Nucleus accumbens (tissue), 56 donors: ENCODE data around the gene SMAD6.
A peak's percentile ranks its signal among the peaks of the same experiment; 100 is the strongest.

Source experiments
- DNase-seq, 56 donors: peaks; one replicate each; lab custom pipeline; 2025; lab: John Stamatoyannopoulos, UW

The SMAD6 gene

DNA sequence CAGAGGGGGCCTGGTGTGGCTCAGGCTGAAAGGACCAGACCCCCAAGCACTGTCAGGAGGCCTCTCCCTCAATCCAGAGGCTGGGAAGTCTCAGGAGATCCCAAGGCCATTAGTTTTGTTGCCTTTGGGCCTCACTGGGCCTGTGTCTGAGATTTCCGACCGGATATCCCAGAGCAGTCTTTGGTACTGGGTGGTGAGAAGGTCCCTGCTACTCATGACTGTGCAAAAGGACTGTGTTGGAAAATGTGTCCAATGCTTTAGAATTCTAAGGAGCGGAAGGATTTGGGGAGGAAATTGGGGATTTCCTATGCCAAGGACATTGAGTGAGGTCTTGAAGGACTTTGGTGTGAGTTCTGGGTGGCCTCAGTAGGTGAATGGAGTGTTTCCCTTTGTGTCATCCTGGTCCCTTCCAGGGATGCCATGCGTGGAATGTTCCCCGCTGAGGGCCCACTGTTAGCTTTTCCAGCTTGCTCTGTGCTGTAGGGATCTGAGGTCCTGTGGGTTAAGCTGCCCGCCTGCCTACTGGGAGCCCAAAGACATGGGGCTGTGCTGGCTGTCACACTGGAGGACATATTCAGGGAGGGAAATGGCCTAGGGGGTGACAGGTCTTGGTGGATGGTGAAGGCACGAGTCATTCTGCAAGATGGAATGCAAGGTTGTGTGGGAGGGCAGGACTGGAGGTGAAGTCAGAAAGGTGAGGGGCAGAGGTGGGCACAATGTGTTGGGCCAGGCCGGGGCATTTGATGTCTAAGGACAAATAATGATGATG is 16.4 kb downstream of the SMAD6 start:
- DNase-seq = no peak

DNA sequence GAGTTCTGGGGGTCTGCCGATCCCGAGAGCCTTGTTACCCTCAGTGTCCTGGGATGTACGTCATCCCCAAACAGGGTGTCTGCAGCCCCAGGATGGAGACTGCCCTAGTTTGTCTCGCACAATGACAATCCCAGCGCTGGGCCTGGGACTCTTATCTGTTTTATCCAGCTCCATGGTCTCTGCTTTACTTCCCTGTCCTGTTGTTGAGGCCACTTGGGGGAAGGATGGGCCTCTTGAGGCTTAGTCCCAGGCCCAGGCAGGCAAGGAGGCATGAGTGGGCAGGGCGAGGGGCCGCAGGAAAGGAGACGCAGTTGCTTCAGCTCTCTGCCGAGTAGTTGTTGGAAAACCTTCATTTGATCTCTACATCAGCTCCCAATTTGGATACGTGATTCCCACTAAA is 17.4 kb downstream of the SMAD6 start:
- no peak for DNase-seq

DNA sequence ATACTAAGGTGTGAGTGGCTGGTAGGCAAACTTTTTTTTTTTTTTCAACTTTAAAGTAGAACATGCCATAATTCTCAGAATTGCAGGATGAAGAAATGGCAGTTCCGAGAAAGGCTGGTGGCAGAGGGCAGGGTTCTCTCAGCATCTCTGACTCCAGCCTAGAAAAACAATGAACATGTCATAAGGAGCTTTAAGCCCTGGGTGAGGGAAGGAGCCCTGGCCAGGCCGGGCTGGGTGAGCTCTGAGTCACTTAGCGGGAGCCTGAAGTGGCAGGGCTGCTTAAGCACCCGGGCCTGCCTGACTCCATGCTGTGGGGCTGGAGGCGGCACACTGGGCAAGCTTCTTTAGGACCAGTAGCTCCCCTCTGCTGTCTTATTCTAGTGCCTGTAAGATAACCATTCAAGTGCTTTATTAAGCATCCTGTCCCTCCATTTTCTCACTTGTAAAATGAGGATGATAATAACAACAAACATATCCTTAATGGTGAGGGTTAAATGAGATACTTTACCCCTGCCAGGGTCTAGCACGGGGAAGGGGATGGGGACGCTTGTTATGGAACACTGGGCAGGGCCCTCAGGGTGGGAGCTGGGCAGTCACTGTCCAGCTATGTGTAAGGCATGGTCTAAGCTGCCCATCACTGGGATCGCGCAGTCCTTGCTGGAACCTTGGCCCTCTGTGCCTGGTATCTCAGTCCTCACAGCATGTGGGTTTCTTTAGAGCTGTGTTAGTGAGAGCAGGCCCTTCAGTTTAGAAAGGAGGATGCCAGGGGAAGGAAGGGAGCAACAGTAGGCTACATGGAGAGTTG is 18.4 kb downstream of the SMAD6 start:
- DNase-seq = no peak

DNA sequence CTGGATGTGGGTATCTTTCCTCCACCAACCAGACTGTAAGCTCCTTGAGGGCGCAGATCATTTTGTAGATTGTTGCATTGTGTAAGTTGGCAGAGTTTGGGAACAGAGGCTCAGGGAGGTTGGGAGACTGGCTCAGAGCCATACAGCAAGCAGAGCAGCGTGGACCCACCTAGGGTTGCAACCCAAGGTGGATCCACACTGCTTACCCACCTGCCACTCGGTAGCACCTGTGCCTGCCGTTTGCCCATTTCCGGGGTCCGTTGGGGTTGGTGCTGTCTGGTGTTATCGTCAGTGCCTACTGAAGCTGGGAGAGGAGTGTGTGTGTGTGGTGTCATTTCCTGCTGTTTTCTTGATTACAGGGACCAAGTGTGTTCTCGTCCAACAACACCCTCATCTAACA is 19.0 kb downstream of the SMAD6 start:
- DNase-seq = no peak

DNA sequence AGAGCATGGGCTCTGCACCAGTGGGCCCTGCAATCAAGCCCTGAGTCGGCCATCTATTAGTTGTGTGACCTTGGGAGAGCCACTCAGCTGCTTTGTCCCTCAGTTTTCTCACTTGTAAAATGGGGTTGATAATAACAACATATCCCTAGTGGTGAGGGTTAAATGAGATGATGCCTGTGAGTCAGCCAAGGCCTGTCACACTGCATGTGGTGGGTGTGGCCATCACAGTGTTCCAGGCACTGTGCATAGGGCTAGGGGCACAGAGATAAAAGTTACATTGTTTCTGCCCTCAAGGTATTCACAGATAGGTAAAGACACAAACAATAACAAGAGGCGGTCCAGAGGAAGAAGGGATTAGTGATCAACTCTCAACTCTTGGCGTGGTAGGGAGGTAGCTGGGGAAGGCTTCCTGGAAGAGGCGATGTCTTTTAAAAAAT is 19.5 kb downstream of the SMAD6 start:
- DNase-seq = no peak

DNA sequence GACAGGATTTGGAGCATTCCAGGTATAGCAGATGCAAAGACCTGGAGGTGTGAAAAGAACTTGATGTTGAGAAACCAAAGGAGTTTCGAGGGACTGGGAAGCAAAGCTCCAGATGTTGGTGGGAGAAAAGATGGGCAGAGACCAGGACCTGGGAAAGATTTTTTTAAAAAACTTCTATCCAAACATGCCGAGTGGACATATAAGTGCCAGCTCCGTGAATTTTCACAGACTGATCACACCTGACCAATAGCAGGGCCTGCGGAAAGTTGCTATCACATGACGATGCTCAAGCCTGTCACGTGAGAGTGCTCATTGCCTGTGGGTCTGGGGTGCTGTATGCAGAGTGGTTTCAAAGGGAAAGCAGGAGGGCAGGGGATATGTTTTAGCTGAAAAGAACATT is 19.9 kb downstream of the SMAD6 start:
- no peak for DNase-seq

DNA sequence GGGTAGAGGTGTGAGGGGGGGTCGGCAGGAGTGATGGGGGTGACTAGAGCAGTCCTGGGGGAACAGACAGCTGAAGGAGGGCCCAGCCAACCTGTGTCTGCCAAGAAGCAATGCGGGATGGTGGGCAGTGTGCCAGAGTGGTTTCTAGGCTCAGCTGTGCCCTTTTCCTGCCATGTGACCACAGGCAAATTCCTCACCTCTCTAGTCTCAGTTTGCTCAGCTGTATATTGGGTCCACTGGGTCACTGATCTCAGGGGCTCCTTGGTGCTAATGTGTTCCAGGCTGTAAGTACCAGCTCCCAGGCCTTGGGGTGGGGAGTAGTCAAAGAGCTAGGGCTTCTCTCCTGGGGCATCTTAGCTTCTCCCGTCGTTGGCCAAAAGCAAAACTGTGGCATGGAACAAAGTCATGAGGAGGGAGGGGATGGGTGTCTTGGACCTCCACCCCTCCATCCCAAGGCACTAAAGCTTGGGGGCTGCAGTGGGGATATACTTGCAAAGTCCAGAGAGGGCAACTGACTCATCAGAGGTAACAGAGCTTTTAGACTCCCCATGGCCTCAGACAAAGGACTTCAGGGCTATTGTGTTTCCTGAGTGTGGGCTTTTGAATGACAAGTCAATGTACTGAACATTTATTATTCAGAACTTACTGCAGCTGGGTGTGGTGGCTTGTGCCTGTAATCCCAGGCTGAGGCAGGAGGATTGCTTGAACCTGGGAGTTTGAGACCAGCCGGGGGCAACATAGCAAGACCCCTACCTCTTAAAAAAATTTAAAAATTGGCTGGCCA is 20.9 kb downstream of the SMAD6 start:
- DNase-seq = no peak

DNA sequence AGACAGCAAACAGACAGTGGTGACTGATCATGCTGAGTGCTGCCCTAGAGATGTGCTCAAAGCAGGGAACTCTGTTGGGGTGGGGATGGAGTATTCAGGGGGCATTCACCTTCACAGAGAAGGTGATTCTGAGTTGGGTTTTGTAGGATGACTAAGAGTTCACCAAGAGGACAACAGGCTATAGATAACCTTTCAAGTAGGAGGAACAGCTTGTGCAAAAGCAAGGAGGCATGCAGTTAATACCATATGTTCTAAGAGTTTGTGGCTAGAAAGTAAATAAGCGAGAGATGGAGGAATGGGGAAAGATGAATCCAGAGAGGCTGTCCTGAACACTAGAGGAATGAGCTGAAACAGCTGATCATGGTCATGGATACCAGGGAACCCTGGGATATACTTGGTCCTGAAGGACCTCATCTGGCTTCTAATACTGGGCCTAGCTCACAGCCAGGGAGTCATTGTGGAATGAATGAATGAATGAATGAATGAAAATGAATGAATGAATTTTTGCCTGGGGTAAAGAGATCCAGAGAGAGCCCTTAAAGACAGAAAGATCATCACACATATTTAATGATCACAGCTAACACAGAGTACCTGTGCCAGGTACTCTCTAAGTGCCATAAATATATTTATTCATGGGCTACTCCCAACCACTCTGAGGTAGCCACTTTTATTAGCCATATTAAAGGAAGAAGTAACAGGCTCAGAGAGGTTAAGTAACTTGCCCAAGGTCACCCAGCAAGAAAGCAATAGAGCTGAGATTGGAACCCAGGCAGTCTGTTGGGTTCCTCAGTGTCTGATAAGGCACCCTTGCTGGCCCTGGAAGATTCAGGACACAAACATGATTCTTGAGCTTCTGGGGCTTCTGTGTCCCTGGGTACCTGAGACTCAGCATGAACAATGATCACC is 22.0 kb downstream of the SMAD6 start:
- no peak for DNase-seq

DNA sequence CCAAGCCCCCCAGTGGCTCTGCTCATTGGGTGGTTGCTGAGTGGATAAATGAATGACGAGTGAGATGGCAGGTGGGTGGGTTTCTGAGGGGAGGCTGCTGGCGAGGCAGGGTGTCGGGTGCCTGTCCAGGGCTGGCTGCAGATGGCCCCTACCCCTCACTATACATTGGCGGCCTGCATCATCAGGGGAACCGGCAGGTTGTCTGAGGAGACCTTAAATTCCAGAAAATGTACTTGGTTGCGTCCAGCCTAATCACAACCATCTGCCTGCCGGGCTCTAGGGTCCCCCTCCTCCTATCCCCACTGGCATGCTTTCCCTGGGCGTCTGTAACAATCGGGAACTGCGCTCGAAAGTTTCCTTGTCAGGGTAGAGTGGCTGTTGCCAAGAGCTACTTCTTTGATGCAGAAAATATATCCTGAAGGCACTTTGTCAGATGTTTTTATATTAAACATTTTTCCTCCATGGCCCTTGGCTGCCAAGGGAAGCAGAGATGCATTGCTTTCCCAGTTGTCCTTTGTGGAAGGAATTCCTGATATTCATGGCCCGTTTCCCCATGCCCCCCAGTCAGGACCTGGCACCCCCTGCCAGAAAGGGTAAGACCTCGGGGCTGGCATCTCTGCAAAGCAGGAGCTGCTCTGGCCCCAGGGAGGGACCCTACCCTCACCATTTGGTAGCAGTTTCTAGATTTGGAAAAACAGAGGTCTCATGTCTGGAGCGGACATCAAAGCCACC is 22.9 kb downstream of the SMAD6 start:
- no peak for DNase-seq

DNA sequence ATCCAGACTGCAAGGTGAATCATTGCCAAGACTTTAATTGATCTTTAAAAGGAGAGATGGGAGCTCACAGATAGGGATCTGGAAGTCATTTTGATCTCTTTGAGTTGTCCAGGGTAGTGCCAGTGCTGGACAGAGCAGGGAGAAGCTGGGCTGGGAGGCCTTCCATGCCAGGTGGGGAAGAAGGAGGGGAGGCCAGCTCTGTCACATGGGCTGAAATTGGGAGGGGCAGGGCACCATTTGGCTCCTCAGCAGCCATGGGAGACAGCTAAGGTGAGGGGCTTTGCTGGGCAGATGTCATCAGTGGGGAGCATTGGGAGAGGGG is 23.4 kb downstream of the SMAD6 start:
- no peak for DNase-seq

DNA sequence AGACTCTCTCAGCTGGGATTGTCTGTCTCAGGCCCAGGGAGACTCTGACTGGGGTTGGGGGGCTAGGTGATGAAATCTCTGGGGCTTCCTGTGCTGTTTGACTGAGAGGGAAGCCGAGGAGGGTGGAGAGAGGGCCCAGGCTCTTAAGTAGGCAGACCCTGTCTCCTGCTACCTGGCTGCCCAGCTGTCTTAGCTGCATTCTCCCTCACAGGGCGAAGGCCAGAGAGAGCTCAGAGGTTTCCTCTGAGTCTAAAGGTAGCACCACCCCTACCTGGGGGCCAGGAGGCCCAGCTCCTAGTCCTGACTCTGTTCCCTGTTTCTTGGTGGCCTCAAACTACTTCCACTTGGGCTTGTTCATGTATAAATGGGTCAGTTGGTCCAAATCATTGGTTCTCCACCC is 24.4 kb downstream of the SMAD6 start:
- no peak for DNase-seq

DNA sequence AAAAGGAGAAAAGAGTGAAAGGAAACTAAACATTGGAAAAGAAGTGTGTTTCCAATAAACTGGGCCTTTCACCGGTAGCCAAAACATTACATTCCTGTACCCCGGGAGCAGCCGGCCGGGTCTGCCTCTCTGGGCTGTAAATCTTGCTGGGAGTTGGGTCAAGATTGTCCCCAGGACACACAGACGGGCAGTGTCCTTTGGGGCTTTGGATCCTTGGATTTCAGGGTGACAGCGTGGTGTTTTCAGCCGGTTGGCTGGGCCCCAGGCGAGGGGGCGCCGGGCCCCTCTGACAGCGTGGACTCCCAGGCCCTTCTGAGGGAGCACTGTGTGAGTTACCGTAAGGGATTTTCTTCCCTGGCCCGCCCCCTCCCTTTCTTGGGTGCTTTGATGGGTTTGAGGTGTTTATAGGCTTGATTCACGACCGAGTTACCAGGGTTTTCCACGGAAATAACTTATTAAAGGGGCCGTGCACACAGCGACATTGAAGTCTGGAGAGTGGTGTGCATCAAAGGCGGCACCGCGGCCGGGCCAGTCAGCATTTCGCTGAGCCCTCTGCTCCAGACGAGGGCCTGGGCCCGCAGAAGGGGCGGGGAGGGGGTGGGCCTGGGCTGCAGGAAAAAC is 27.4 kb downstream of the SMAD6 start:
- DNase-seq = peak in 6 of 56 donors; percentile 4 to 33 (median 12)

DNA sequence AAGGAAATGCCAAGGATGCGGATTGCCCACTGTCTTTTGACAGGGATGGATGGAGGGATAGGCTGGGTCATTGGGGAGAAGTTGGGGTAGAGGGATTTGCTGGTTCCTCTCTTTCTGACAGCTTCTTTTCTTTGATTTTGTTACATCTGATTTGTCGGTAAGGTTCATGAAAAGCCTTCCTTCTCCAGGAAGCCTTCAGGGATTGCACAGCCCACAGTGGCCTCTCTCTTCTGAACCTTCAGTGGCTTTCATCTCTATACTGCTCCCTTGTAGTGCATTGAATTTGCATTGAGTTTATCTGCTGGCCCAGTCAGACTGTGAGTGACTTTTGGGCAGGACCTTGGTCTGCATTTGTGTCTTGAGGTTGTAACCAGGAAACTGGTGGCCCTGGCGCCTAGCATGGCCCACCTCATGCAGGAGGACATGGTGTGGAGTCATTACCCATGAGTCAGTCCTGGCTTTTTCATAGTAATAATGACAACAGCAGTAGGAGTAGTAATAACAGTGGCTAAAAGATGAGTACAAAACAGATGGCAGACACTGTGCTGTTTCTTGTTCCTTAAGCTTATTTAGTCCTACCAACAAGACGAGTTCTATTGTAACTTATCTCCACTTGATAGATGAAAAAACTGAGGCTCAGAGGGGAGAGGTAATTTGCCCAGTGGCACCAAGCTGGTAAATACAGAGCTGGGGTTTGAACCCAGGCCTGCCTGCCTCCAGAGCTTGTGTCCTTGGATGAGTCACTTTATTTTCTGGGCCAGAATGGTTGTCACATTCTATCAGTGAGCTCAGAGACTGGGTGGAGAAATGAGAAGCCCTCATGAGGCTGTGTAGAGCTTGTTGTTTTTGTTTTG is 28.4 kb downstream of the SMAD6 start:
- DNase-seq = no peak

DNA sequence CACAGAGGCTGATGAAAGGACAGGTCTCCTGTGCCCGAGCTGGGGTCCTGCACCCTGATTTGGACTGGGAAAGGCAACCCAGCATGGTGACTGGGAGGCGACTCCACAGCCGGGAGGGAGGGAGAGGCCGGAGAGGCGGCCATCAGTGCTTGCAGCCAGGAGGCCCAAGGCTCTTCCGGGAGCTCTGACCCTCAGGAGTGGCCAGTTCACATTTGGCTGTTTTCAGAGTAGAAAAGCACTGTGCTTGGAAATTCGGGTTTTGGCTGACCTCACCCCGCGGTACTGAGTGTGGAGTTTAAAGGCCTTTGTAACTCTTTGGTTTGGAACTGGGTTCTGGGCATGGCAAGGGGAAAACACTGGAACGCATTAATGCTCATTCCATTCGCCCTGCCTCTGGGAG is 31.9 kb downstream of the SMAD6 start:
- DNase-seq = peak in 26 of 56 donors; percentile 12 to 67 (median 32)

DNA sequence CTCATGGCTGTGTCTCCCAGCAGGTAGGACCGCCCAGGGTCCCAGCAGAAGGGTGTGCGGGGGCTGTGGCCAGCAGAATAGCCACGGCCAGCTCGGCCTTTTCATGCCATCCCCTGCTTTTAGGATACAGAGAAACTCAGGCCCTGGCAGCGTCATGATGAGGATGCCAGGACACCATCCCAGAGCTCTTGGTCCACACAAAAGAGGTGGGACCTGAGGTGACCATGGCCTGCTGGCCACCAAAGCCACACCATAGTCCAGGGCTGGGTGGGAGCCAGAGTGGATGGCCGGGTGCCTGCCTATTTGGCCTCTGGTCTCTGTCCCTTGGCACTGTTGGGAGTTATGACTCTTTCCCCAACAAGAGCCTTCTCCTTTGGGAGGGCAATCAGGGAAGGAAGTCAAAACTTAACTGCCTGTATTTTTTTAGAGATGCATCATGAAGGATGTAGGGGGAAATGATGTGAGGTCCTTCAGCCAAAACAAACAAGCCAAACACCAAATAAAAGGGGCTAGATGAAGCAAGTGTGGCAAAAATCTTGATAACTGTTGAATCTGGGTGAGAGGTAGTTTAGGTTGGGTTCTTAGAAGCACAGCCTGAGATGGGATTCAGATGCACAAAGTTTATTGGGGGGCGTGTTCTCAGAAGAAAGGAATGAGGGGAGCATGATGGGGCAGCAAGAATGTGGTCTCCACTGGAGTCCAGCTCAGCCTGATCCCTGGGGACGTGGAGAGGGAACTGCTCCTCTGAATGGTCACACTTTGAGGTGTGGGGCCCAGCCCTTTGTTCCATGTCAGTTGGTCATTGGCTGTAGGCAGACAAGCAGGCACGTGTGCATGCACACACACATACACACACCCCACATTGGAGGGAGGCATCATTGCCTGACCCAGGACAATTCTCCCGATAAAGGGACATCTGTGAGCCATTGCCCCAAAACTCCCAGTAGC is 33.2 kb downstream of the SMAD6 start:
- DNase-seq = peak in 5 of 56 donors; percentile 5 to 20 (median 15)

DNA sequence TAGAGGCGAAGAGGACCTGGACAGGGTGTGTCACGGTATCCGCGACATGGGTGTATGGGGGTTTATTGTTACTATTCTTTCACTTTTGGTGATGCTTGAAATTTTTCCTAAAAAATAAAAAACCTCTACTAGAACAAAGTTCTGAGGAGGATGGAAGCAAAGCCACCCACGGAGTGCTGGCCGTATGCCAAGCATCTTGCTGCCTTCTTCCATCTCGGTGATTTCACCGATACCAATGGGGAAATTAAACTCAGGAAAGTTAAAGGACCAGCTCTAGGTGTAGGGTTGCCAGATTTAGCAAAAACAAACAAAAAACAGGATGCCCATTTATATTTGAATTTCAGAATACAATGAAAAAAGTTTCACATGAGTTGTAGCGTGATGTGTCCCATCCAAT is 33.9 kb downstream of the SMAD6 start:
- peak in 13 of 56 donors; percentile 6 to 67 (median 35) for DNase-seq
